ENCODE measurements around the gene RIIAD1. TPM values are rescaled to one million over a fixed set of nuclear protein-coding genes. Genes with fewer than 3 reads are reported as not detected.

RIIAD1 gene
- total RNA-seq, 1 experiment from 2014 or later = 0.12 TPM

- Histone ChIP-seq H4K20me1 (ENCODE audit: insufficient read depth) (no peaks in the 10 kb centered on the region), H3K4me1 (ENCODE audit: control insufficient read depth in 1 of 2, insufficient read depth in 2 of 2, low read length in 2 of 2) (no peaks in the 10 kb centered on the region), H3K9me3 (ENCODE audit: control insufficient read depth in 1 of 2, insufficient read depth in 1 of 2, low read depth in 1 of 2, low read length in 2 of 2) (no peaks in the 10 kb centered on the region), H3K9ac (ENCODE audit: low read length) (no peak overlapping the region), H3K27ac (ENCODE audit: low read depth, low read length) (no peak overlapping the region), H3K9me2 (ENCODE audit: insufficient read depth) (no peaks in the 10 kb centered on the region), H2AFZ (ENCODE audit: low read depth, low read length, poor library complexity, severe bottlenecking) (no peak overlapping the region), H3K4me2 (ENCODE audit: low read length) (no peak overlapping the region), H3K4me3 (replicated peaks in 1 of 2; ENCODE audit: low read depth in 1 of 2, low read length in 2 of 2) (no peak overlapping the region), H3K79me2 (ENCODE audit: insufficient read depth, low read length) (no peaks in the 10 kb centered on the region), H3K27me3 (ENCODE audit: insufficient read depth, low read length) (no peaks in the 10 kb centered on the region), H3K36me3 (ENCODE audit: control insufficient read depth in 1 of 2, insufficient read depth in 2 of 2, low read length in 2 of 2) (no peaks in the 10 kb centered on the region)
- CTCF ChIA-PET = no interaction called here
- ATAC-seq (no peak), DNase-seq (ENCODE audit: low read depth, low spot score) (no peak)
- RAD21 ChIA-PET (ENCODE audit: low non-redundant PET in 1 of 2, low total read pairs in 2 of 2, uncharacterized antibody in 2 of 2, unreplicated experiment in 2 of 2) = no interaction called here
- intact Hi-C loops (cut with micrococcal nuclease) = no loop called here
- TF ChIP-seq JUND (IDR thresholded peaks at IDR 0.05) (no peak), CEBPB (IDR thresholded peaks at IDR 0.05; ENCODE audit: low read depth) (no peak), CBX3 (IDR thresholded peaks at IDR 0.05; ENCODE audit: low read depth) (no peak), ATF3 (IDR thresholded peaks at IDR 0.05) (no peak), EZH2phosphoT487 (IDR thresholded peaks at IDR 0.05; ENCODE audit: borderline replicate concordance) (no peak), ELF1 (IDR thresholded peaks at IDR 0.05; ENCODE audit: borderline replicate concordance, low read depth) (no peak), EGR1 (IDR thresholded peaks at IDR 0.05; ENCODE audit: low read depth) (no peak), REST (IDR thresholded peaks at IDR 0.05; ENCODE audit: low read depth) (no peak), FOSL1 (IDR thresholded peaks at IDR 0.05; ENCODE audit: low read depth) (no peak), POLR2AphosphoS5 (IDR thresholded peaks at IDR 0.05; ENCODE audit: low read depth, low read length) (no peak), MAX (IDR thresholded peaks at IDR 0.05) (no peak), ZBTB33 (IDR thresholded peaks at IDR 0.05; ENCODE audit: extremely low read depth, insufficient replicate concordance, low read length) (no peak)
- TF ChIP-seq, protein P1, sequence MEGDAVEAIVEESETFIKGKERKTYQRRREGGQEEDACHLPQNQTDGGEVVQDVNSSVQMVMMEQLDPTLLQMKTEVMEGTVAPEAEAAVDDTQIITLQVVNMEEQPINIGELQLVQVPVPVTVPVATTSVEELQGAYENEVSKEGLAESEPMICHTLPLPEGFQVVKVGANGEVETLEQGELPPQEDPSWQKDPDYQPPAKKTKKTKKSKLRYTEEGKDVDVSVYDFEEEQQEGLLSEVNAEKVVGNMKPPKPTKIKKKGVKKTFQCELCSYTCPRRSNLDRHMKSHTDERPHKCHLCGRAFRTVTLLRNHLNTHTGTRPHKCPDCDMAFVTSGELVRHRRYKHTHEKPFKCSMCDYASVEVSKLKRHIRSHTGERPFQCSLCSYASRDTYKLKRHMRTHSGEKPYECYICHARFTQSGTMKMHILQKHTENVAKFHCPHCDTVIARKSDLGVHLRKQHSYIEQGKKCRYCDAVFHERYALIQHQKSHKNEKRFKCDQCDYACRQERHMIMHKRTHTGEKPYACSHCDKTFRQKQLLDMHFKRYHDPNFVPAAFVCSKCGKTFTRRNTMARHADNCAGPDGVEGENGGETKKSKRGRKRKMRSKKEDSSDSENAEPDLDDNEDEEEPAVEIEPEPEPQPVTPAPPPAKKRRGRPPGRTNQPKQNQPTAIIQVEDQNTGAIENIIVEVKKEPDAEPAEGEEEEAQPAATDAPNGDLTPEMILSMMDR (IDR thresholded peaks at IDR 0.05 in 2 of 3, conservative IDR thresholded peaks at IDR 0.05 in 1 of 3; ENCODE audit: borderline replicate concordance in 1 of 3, insufficient read depth in 1 of 3, low read depth in 2 of 3, low read length in 2 of 3) = no peak
- BruUV-seq (replicated peaks) = no TSS peak
- POLR2A ChIA-PET = interaction anchor here (0.6 kb wide), 1 partner anchor 189 kb away, joined by 3 read pairs; no protein-coding TSS in a partner anchor
Observed at GRCh38 chr1:151728151-151729054, 7.1 kb downstream of the RIIAD1 start.
